GM06990 (cell line): ENCODE data around the gene TGIF1.

Source experiments
- DNase-seq: peaks from one replicate; pipeline ENCODE4 v3.0.0-alpha.2; 2011; ENCODE audit not compliant: insufficient read length; ENCODE audit errors: extremely low read depth
- H3K27me3 ChIP-seq: replicated peaks from 2 replicates; pipeline ENCODE4 v1.6.0; 2011; ENCODE audit warnings: low read length; ENCODE audit not compliant: control insufficient read depth, insufficient read depth
- H3K36me3 ChIP-seq: 2 replicates; pipeline ENCODE4 v1.5.1; 2011; ENCODE audit warnings: low read length; ENCODE audit not compliant: control insufficient read depth, insufficient read depth
- H3K4me3 ChIP-seq: replicated peaks from 2 replicates; pipeline ENCODE4 v1.5.1; 2011; ENCODE audit warnings: low read depth, mild to moderate bottlenecking, control low read depth, low read length
- CTCF ChIP-seq: IDR thresholded peaks from 2 replicates; pipeline ENCODE4 v1.5.1; 2011; ENCODE audit warnings: low read length, control low read depth, mild to moderate bottlenecking, inconsistent platforms; ENCODE audit not compliant: insufficient read depth, poor library complexity, severe bottlenecking

Gene TGIF1

GRCh38 chr18:3447895-3448837 lies 1.8 kb upstream of the TGIF1 start:
- peak; percentile 24 for TF ChIP-seq CTCF

GRCh38 chr18:3448838-3449511 lies 997 bp upstream of the TGIF1 start:
- DNase-seq, result peak; percentile 87
- Histone ChIP-seq H3K4me3 (peak overlapping the region; percentile 63), H3K36me3 (no peaks in the 10 kb centered on the region), H3K27me3 (no peaks in the 10 kb centered on the region; the same call in 1 of the 2 replicates)
- no peak for TF ChIP-seq CTCF

More at GRCh38 chr18:3447895-3448837, 1.8 kb upstream of the TGIF1 start:
- H3K36me3 ChIP-seq, result no peaks in the 10 kb centered on the region
- peak; percentile 87 for DNase-seq
- peak overlapping the region; percentile 63 for H3K4me3 ChIP-seq
- H3K27me3 ChIP-seq, result no peaks in the 10 kb centered on the region; the same call in 1 of the 2 replicates

- TF ChIP-seq CTCF, result no peak
- Histone ChIP-seq H3K27me3 (no peaks in the 10 kb centered on the region; the same call in 1 of the 2 replicates), H3K36me3 (no peaks in the 10 kb centered on the region), H3K4me3 (peak overlapping the region; percentile 50)
- no peak for DNase-seq
Observed at GRCh38 chr18:3449512-3450011, 410 bp upstream of the TGIF1 start.

- no peak for DNase-seq
- H3K27me3 ChIP-seq, result no peaks in the 10 kb centered on the region; the same call in 1 of the 2 replicates
- H3K4me3 ChIP-seq, result peak overlapping the region; percentile 50
- no peaks in the 10 kb centered on the region for H3K36me3 ChIP-seq
- TF ChIP-seq CTCF, result no peak
Observed at GRCh38 chr18:3450799-3451182, 819 bp downstream of the TGIF1 start.

GRCh38 chr18:3451183-3451988 lies 1.4 kb downstream of the TGIF1 start:
- H3K27me3 ChIP-seq, result no peaks in the 10 kb centered on the region; the same call in 1 of the 2 replicates
- peak; percentile 75 for DNase-seq
- TF ChIP-seq CTCF, result no peak
- H3K4me3 ChIP-seq, result peak overlapping the region; percentile 50
- no peaks in the 10 kb centered on the region for H3K36me3 ChIP-seq
